ENCODE measurements around the gene EYS.

GRCh38 chr6:63806573-63806913, 1900.5 kb downstream of the EYS start:
- no peak for TF ChIP-seq KAT7 (CRISPR knock-in tag; IDR thresholded peaks at IDR 0.05; ENCODE audit: borderline replicate concordance)
- no peak for TF ChIP-seq TRIM24 (CRISPR knock-in tag; IDR thresholded peaks at IDR 0.05)
- no peak for TF ChIP-seq ZNF333 (CRISPR knock-in tag; IDR thresholded peaks at IDR 0.05; ENCODE audit: borderline replicate concordance)

Data from HepG2 (cell line).